VCaP (cell line): ENCODE data around the gene FSTL3.

ENCODE experiments used
- H3K27ac ChIP-seq: fragments of 450-650 bp; 2 replicates; pipeline ENCODE4 v1.5.1; 2017
- TF ChIP-seq, protein P1 (sequence below): fragments of 450-650 bp; conservative IDR thresholded peaks from 2 replicates; pipeline ENCODE4 v1.5.1; 2017; ENCODE audit warnings: mild to moderate bottlenecking, moderate library complexity

FSTL3 gene

DNA sequence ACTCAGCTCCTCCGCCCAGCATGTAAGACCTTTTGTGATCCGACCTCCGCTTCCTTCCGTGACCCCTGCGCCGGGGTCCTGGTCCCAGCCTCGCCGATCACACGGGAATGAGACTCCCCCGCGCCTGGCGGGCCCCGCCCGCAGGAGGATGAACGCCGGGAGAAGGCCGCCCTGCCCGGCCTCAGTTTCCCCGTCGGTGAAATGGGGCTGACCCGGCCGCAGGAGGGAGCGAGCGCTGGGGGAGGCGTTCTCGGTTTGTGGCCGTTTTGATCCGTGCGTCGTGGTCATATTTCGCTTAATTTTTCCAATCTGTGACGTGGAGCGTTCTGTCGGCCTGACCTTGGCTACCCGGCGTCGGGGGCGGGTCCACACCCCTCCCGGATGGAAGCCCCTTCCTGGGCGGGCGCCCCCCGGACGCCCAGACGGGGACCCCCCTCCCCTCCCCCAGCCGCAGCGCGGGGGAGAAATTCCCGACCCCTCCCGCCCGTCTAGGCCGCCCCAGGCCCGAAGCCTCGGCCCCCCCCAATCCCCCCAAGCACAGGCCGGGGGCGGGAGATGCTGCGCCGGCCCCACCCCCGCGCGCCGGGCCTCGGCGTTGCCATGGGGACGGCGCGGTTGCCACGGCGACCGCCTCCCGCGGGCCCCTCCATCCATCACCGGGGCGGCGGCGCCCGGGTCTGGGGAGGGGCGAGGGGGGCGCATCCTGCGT, 43.6 kb downstream of the FSTL3 start:
- TF ChIP-seq, protein P1, sequence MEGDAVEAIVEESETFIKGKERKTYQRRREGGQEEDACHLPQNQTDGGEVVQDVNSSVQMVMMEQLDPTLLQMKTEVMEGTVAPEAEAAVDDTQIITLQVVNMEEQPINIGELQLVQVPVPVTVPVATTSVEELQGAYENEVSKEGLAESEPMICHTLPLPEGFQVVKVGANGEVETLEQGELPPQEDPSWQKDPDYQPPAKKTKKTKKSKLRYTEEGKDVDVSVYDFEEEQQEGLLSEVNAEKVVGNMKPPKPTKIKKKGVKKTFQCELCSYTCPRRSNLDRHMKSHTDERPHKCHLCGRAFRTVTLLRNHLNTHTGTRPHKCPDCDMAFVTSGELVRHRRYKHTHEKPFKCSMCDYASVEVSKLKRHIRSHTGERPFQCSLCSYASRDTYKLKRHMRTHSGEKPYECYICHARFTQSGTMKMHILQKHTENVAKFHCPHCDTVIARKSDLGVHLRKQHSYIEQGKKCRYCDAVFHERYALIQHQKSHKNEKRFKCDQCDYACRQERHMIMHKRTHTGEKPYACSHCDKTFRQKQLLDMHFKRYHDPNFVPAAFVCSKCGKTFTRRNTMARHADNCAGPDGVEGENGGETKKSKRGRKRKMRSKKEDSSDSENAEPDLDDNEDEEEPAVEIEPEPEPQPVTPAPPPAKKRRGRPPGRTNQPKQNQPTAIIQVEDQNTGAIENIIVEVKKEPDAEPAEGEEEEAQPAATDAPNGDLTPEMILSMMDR = no peak
- H3K27ac ChIP-seq = no peak overlapping the region

DNA sequence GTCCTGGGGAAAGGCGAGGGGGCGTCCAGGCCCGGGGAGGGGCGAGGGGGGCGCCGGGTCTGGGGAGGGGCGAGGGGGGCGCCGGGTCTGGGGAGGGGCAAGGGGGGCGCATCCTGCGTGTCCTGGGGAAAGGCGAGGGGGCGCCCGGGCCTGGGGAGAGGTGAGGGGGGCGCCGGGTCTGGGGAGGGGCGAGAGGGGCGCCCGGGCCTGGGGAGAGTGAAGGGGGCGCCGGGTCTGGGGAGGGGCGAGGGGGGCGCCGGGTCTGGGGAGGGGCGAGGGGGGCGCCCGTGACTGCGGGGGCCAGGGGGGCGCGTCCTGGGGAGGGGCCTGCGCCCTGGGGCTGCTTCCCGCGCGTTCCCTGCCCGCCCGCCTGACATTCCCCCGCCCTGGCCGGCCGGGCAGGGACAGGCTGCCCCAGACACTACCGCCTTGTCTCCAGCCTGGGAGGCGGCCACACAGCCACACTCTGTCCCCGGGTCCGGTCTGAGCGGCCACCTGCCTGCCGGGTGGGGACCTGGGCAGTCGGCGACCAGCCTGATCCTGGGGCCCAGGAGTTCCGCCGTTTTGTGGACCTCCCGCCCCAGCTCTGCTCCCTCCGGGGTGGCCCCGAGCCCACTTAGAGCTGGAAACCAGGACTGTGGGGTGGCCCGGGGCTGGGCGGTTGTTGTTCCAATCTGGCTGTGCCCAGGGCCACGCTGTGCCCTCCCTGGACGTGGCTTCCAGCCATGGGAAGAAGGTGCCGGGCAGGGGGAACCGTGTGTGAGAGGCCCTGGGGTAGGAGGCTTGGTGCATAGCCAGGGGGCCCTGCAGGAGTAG, 44.4 kb downstream of the FSTL3 start:
- no peak overlapping the region for H3K27ac ChIP-seq

DNA sequence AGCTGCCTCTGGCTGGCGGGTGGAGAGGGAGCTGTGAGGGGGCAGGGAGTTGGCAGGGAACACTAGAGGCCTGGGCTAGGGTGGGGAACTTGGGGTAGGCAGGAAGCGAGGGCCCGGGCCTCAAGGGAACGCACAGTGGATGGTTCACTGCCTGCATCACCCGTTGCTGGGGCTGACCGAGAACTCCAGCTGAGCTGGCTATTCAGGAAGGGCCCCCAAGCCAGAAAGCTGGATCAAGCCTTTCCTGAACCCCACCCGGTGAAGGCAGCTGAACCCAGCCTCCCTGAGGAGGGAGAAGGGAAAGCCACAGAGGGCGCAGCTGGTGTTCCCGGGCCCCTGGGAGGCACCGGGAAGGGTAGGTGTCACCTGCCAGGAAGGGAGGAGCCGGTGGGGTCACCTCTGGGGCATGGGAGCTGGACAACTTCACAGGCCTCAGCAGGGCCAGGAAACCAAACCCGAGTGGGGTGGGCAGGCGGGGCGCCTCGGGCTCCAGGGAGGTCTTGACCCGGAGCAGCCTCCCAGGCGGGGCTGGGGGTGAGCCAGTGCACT, 46.4 kb downstream of the FSTL3 start:
- no peak overlapping the region for H3K27ac ChIP-seq
- TF ChIP-seq, protein P1 = no peak

More for the DNA sequence above, 44.4 kb downstream of the FSTL3 start:
- TF ChIP-seq, protein P1 = no peak

DNA sequence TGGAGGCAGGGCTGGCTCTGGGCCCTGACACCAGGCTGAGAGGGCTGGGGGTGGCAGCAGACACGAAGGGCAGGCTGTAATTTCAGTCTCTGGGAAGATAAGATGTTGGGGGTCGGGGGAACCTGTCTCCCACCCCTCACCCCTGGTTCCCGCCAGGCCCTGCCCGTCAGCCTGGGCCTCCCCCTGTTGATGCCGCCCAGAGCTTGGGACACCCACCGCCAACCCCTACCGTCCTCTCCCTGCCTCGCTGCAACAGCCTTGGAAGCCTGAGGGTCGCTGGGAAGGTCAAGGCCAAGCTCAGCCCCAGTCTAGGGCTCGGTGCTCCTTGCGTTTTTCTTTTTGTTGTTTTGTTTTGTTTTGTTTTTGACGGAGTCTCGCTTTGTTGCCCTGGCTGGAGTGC, 47.1 kb downstream of the FSTL3 start:
- TF ChIP-seq, protein P1 = no peak
- no peak overlapping the region for H3K27ac ChIP-seq

DNA sequence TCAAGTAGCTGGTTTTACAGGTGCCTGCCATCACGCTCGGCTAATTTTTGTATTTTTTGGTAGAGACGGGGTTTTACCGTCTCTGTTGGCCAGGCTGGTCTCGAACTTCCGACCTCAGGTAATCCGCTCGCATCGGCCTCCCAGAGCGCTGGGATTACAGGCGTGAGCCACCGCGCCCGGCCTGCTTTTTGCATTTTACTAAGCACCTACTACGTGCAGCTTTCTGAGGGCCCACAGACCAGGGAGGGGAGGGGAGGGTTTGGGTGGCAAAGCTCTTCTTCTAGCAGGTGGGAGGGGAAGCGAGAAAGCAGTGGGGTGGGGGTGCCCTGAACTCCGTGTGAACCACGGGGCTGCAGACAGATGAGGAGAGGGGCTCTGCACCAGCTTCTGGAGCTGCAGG, 47.5 kb downstream of the FSTL3 start:
- no peak overlapping the region for H3K27ac ChIP-seq
- TF ChIP-seq, protein P1 = no peak

DNA sequence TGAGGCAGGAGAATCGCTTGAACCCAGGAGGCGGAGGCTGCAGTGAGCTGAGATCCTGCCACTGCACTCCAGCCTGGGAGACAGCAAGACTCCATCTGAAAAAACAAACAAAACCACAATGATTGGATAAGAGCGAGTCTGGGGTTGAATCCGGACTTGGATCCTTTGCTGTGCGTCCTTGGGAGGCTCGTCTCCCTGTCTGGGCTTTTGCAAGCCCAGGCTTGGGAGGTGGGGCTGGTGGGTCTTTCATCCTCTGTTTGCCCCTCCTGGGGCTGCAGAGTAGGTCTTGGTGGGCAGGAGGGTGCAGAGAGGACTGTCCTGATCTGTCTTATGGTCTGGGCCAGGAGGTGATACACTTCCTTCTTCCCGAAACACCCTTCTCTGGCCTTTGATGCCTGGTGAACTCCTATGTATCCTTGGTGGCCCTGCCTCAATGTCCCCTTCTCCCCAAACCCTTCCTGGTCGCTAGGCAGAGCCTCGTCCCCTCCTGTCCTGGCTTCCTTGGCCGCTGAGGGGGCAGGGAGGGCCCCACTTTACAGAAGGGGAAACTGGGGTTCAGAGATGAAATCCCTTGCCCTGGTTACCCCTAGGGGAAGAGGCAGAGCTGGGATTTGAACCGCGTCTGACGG, 49.4 kb downstream of the FSTL3 start:
- TF ChIP-seq, protein P1 = no peak

More for the DNA sequence above, 49.4 kb downstream of the FSTL3 start:
- H3K27ac ChIP-seq = no peak overlapping the region
